OCI-LY1 (cell line): ENCODE results near the gene VGLL4.

Experiments used
- H2AFZ ChIP-seq: fragments of 200-600 bp; sonication (generic), shearing (Covaris generic); 2 replicates; pipeline ENCODE4 v1.6.0; 2014; ENCODE audit warnings: antibody characterized with exemption, mild to moderate bottlenecking, low read length
- H3F3A ChIP-seq: fragments of 200-600 bp; sonication (generic), shearing (Covaris generic); 2 replicates; pipeline ENCODE4 v1.6.0; 2014; ENCODE audit warnings: mild to moderate bottlenecking, antibody characterized with exemption, low read length, moderate library complexity; ENCODE audit not compliant: insufficient read depth
- H3K27ac ChIP-seq: fragments of 200-600 bp; sonication (generic); 2 replicates; pipeline ENCODE4 v1.5.1; 2014; ENCODE audit warnings: low read length, mixed run types, mild to moderate bottlenecking, low read depth; ENCODE audit not compliant: poor library complexity, severe bottlenecking
- H3K27me3 ChIP-seq: fragments of 200-600 bp; sonication (generic); 2 replicates; pipeline ENCODE4 v1.6.0; 2014; ENCODE audit warnings: antibody characterized with exemption, mild to moderate bottlenecking, low read length, moderate library complexity; ENCODE audit not compliant: insufficient read depth
- H3K36me3 ChIP-seq: fragments of 200-600 bp; sonication (generic); 2 replicates; pipeline ENCODE4 v1.6.1; 2014; ENCODE audit warnings: mild to moderate bottlenecking, antibody characterized with exemption, low read length, moderate library complexity, mixed read lengths; ENCODE audit not compliant: insufficient read depth
- H3K4me1 ChIP-seq: fragments of 200-600 bp; sonication (generic); 2 replicates; pipeline ENCODE4 v1.5.1; 2014; ENCODE audit warnings: mild to moderate bottlenecking, low read length, moderate library complexity; ENCODE audit not compliant: insufficient read depth, severe bottlenecking
- H3K4me2 ChIP-seq: fragments of 200-600 bp; sonication (generic), shearing (Covaris generic); 2 replicates; pipeline ENCODE4 v1.6.1; 2014; ENCODE audit warnings: low read length
- H3K4me3 ChIP-seq: fragments of 200-600 bp; sonication (generic); 2 replicates; pipeline ENCODE4 v1.5.1; 2014; ENCODE audit warnings: low read length, low read depth, mild to moderate bottlenecking, mixed read lengths; ENCODE audit not compliant: poor library complexity, severe bottlenecking
- H3K79me2 ChIP-seq: fragments of 200-600 bp; shearing (Covaris generic); 2 replicates; pipeline ENCODE4 v1.6.1; 2016; ENCODE audit warnings: mixed run types, low read length, mixed read lengths; ENCODE audit not compliant: insufficient read depth
- H3K9ac ChIP-seq: fragments of 200-600 bp; sonication (generic), shearing (Covaris generic); 2 replicates; pipeline ENCODE4 v1.6.1; 2014; ENCODE audit warnings: mild to moderate bottlenecking, low read length, mixed read lengths
- H3K9me2 ChIP-seq: fragments of 200-600 bp; sonication (generic), shearing (Covaris generic); 2 replicates; pipeline ENCODE4 v1.6.1; 2014; ENCODE audit warnings: low read depth, mild to moderate bottlenecking, low read length, mixed read lengths
- H3K9me3 ChIP-seq: fragments of 200-600 bp; shearing (Covaris generic); 2 replicates; pipeline ENCODE4 v1.6.1; 2014; ENCODE audit warnings: low read length, mixed read lengths
- H4K20me1 ChIP-seq: fragments of 200-600 bp; sonication (generic), shearing (Covaris generic); 2 replicates; pipeline ENCODE4 v1.6.0; 2016; ENCODE audit warnings: mild to moderate bottlenecking, low read length; ENCODE audit not compliant: insufficient read depth
- EZH2 ChIP-seq: fragments of 200-600 bp; sonication (generic), shearing (Covaris generic); IDR thresholded peaks from 2 replicates; pipeline ENCODE4 v1.8.0; 2017; ENCODE audit warnings: borderline replicate concordance, mixed run types, mild to moderate bottlenecking, antibody characterized with exemption, low read length, moderate library complexity, mixed read lengths
- TF ChIP-seq, protein P1 (sequence below): fragments of 200-600 bp; sonication (generic), shearing (Covaris generic); IDR thresholded peaks from 2 replicates; pipeline ENCODE4 v1.5.1; 2017; ENCODE audit warnings: mild to moderate bottlenecking, antibody characterized with exemption, low read length, moderate library complexity, mixed read lengths

The VGLL4 gene

DNA sequence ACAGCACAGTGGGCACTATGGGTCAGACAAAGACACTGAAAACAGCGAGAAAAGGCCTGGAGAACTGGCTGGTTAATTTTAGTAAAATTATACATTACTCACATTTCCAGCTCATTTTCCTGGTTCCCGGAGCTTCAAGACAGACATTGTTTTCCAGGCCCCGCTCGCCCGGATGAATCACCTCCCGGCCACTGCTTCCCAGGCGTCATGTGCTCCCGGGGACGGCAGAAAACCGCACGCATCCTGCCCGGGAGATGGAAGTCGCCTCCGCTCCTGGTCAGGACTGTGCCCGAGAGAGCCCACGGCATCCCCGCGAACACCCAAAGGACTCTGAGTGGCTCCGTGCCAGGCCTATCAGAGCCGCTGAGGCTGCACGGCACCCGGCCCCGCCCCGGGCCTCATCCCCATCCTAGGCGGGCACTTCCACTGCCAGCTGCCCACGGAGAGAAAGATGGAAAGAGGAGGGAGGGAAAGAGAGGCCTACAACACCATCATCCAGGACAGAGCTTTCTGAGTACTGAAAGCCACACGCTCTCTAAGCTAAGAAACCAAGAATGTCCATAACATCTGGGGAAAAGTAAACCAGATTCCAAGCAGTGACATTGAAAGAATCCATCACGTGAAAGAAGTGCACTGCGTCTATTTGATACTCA is 75.1 kb downstream of the VGLL4 start:
- no peaks in the 10 kb centered on the region for H3K27me3 ChIP-seq
- H3K79me2 ChIP-seq = no peaks in the 10 kb centered on the region; the same call in 1 of the 2 replicates
- H4K20me1 ChIP-seq = no peaks in the 10 kb centered on the region
- TF ChIP-seq, protein P1, sequence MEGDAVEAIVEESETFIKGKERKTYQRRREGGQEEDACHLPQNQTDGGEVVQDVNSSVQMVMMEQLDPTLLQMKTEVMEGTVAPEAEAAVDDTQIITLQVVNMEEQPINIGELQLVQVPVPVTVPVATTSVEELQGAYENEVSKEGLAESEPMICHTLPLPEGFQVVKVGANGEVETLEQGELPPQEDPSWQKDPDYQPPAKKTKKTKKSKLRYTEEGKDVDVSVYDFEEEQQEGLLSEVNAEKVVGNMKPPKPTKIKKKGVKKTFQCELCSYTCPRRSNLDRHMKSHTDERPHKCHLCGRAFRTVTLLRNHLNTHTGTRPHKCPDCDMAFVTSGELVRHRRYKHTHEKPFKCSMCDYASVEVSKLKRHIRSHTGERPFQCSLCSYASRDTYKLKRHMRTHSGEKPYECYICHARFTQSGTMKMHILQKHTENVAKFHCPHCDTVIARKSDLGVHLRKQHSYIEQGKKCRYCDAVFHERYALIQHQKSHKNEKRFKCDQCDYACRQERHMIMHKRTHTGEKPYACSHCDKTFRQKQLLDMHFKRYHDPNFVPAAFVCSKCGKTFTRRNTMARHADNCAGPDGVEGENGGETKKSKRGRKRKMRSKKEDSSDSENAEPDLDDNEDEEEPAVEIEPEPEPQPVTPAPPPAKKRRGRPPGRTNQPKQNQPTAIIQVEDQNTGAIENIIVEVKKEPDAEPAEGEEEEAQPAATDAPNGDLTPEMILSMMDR = no peak
- no peak for TF ChIP-seq EZH2
- H3K27ac ChIP-seq = no peak overlapping the region
- no peak overlapping the region for H3K4me2 ChIP-seq
- no peak overlapping the region for H3K4me3 ChIP-seq
- peaks cover 65% of the 10 kb centered on the region; the same call in 1 of the 2 replicates for H3K36me3 ChIP-seq
- H3K9me3 ChIP-seq = no peaks in the 10 kb centered on the region
- H3K9me2 ChIP-seq = no peaks in the 10 kb centered on the region
- no peak overlapping the region for H2AFZ ChIP-seq
- H3K9ac ChIP-seq = no peak overlapping the region
- no peaks in the 10 kb centered on the region for H3K4me1 ChIP-seq
- H3F3A ChIP-seq = no peaks in the 10 kb centered on the region

DNA sequence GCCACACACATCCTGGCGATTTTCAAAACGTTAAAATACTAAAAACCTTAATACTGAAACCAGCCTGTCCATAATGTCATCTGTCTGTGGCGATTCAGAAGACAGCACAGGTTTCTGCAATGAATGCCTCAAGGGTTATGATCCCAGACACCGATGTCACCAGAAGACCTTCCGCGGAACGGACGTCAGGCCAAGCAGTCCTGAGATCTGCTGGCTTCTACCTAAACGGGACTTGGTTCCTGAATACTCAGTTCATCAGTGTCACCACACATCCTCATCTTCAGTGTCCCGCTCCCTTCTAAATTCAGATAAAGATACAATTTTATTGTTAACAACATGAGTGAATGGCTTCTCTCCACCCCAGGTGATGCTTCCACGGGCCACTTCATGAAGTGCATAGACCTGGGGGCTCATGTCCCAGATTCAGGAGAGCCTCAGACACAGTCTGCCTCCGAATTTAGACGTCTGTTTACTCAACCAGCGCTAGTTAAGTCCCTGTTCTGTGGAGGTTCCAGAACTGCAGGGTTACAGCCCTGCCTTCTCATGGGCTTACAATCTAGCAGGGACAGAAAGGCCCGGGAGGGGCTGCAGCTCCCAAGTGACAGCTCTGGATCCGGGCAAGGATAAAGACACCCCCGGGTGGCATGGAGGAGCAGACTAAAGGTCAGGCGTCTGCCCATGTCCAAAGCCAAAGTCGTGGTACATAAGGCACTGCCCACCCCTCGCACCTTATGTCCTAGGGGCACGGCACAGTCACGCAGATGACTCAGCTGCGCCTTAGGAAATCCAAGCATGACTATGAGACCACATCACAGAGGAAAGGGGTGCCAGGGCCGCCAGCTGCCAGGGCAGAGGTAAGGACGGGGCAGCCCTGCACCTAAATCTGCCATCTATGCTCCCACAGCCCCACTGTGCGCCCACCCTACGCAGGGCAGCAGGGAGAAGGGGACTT is 75.9 kb downstream of the VGLL4 start:
- Histone ChIP-seq H2AFZ (no peak overlapping the region), H3K27ac (no peak overlapping the region), H3K9ac (no peak overlapping the region), H3F3A (no peaks in the 10 kb centered on the region), H3K4me3 (no peak overlapping the region), H3K4me1 (no peaks in the 10 kb centered on the region), H4K20me1 (no peaks in the 10 kb centered on the region), H3K4me2 (no peak overlapping the region), H3K27me3 (no peaks in the 10 kb centered on the region), H3K79me2 (no peaks in the 10 kb centered on the region; the same call in 1 of the 2 replicates), H3K36me3 (peaks cover 68% of the 10 kb centered on the region), H3K9me3 (no peaks in the 10 kb centered on the region), H3K9me2 (no peaks in the 10 kb centered on the region)
- TF ChIP-seq, protein P1 = no peak
- no peak for TF ChIP-seq EZH2

DNA sequence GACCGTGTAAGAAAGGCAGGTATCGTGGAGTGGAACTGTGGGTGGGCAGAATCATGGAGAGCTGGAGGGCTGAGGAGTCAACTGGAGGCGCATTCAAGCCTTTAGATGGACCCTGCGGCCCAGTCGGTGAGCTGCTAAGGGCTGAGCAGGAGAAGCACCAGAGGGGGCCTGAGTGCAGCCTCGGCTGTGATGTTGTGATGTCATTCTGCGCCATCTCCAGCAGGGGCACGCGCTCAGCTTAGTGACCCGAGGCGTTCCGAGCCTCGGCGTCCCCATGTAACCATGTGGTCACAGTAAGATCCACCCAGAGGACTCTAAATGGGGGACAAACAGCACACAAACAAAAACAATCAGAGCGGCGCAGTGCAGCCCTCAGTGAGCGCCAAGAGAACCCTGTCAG is 76.8 kb downstream of the VGLL4 start:
- Histone ChIP-seq H3K79me2 (no peaks in the 10 kb centered on the region; the same call in 1 of the 2 replicates), H3K27ac (no peak overlapping the region)

More for the DNA sequence above, 76.8 kb downstream of the VGLL4 start:
- no peak overlapping the region for H2AFZ ChIP-seq
- no peaks in the 10 kb centered on the region for H3F3A ChIP-seq
- H3K4me3 ChIP-seq = no peak overlapping the region
- no peak overlapping the region for H3K9ac ChIP-seq
- no peaks in the 10 kb centered on the region for H4K20me1 ChIP-seq
- H3K4me1 ChIP-seq = no peaks in the 10 kb centered on the region
- H3K36me3 ChIP-seq = peaks cover 68% of the 10 kb centered on the region
- no peaks in the 10 kb centered on the region for H3K9me3 ChIP-seq
- no peaks in the 10 kb centered on the region for H3K9me2 ChIP-seq
- H3K27me3 ChIP-seq = no peaks in the 10 kb centered on the region
- no peak overlapping the region for H3K4me2 ChIP-seq
- TF ChIP-seq, protein P1 = no peak
- TF ChIP-seq EZH2 = no peak
